GM21447 (cell line): ENCODE data around the gene ZNF750.

Experiments
- ATAC-seq: cut with Tn5 transposase; IDR thresholded peaks from one replicate; pipeline ENCODE4 v1.9.1; 2021; ENCODE audit not compliant: unreplicated experiment

ZNF750 gene

GRCh38 chr17:82836823-82837357, 2.9 kb downstream of the ZNF750 start:
- no peak for ATAC-seq

- no peak for ATAC-seq
Observed at GRCh38 chr17:82835766-82836512, 3.9 kb downstream of the ZNF750 start.

- ATAC-seq: no peak
Observed at GRCh38 chr17:82835122-82835521, 4.7 kb downstream of the ZNF750 start.

GRCh38 chr17:82832881-82833475, 6.8 kb downstream of the ZNF750 start:
- no peak for ATAC-seq

GRCh38 chr17:82832411-82832810, 7.4 kb downstream of the ZNF750 start:
- no peak for ATAC-seq

GRCh38 chr17:82831818-82832200, 8.0 kb downstream of the ZNF750 start:
- no peak for ATAC-seq

GRCh38 chr17:82831041-82831817, 8.6 kb downstream of the ZNF750 start:
- no peak for ATAC-seq

- ATAC-seq: no peak
Observed at GRCh38 chr17:82830249-82830661, 9.6 kb downstream of the ZNF750 start.

GRCh38 chr17:82828875-82829487, 10.8 kb downstream of the ZNF750 start:
- ATAC-seq: no peak

GRCh38 chr17:82826956-82827355, 12.9 kb downstream of the ZNF750 start:
- no peak for ATAC-seq

- ATAC-seq: no peak
Observed at GRCh38 chr17:82826211-82826610, 13.6 kb downstream of the ZNF750 start.

- ATAC-seq: no peak
Observed at GRCh38 chr17:82825540-82826124, 14.2 kb downstream of the ZNF750 start.

GRCh38 chr17:82823004-82823403, 16.8 kb downstream of the ZNF750 start:
- no peak for ATAC-seq

- ATAC-seq: no peak
Observed at GRCh38 chr17:82822281-82822680, 17.5 kb downstream of the ZNF750 start.

- no peak for ATAC-seq
Observed at GRCh38 chr17:82821554-82821953, 18.3 kb downstream of the ZNF750 start.

GRCh38 chr17:82820278-82821251, 19.3 kb downstream of the ZNF750 start:
- no peak for ATAC-seq

- ATAC-seq: no peak
Observed at GRCh38 chr17:82817947-82818346, 21.9 kb downstream of the ZNF750 start.

GRCh38 chr17:82816358-82816757, 23.5 kb downstream of the ZNF750 start:
- ATAC-seq: no peak

- ATAC-seq: no peak
Observed at GRCh38 chr17:82815790-82816305, 24.0 kb downstream of the ZNF750 start.

GRCh38 chr17:82815354-82815753, 24.5 kb downstream of the ZNF750 start:
- no peak for ATAC-seq
